ENCODE data around the gene TWIST2.

GRCh38 chr2:238915196-238915595 lies 67.3 kb downstream of the TWIST2 start:
- no peak for TF ChIP-seq POLR2A (IDR thresholded peaks at IDR 0.05)
- TF ChIP-seq, protein P1, sequence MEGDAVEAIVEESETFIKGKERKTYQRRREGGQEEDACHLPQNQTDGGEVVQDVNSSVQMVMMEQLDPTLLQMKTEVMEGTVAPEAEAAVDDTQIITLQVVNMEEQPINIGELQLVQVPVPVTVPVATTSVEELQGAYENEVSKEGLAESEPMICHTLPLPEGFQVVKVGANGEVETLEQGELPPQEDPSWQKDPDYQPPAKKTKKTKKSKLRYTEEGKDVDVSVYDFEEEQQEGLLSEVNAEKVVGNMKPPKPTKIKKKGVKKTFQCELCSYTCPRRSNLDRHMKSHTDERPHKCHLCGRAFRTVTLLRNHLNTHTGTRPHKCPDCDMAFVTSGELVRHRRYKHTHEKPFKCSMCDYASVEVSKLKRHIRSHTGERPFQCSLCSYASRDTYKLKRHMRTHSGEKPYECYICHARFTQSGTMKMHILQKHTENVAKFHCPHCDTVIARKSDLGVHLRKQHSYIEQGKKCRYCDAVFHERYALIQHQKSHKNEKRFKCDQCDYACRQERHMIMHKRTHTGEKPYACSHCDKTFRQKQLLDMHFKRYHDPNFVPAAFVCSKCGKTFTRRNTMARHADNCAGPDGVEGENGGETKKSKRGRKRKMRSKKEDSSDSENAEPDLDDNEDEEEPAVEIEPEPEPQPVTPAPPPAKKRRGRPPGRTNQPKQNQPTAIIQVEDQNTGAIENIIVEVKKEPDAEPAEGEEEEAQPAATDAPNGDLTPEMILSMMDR (IDR thresholded peaks at IDR 0.05), result no peak
